Embryonic facial prominence (tissue), 1 donor: ENCODE results near the gene NPR2.

Experiments used
- DNase-seq: peaks from one replicate; pipeline ENCODE4 v3.0.0-alpha.2; 2016; ENCODE audit errors: extremely low spot score

NPR2 gene

GRCh38 chr9:35858458-35858857 lies 67.1 kb downstream of the NPR2 start:
- DNase-seq = no peak
